GM12873 (cell line): ENCODE results near the gene CCN5.

Experiments
- TF ChIP-seq, protein P1 (sequence below): IDR thresholded peaks from 2 replicates; pipeline ENCODE4 v1.5.1; 2012; ENCODE audit warnings: low read depth, mild to moderate bottlenecking, moderate library complexity, low read length, control low read depth; ENCODE audit not compliant: insufficient read depth; ENCODE audit errors: missing control alignments

The CCN5 gene

DNA sequence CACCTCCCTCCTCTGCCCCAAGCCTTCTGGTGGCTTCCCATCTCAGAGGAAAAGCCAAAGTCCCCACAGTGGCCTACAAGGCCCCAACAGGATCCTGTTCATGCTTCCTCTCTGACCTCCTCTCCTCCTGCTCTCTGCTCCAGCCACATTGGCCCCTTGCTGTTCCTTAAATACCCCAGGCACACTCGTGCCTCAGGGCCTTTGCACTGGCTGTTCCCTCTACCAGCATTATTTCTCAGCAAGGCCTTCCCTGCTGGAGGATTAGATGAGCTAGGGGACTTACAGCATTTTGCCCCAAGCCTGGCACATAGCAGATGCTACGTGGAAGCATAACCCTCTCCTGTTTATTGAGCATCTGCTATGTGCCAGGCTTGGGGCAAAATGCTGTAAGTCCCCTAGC, 7.8 kb downstream of the CCN5 start:
- TF ChIP-seq, protein P1, sequence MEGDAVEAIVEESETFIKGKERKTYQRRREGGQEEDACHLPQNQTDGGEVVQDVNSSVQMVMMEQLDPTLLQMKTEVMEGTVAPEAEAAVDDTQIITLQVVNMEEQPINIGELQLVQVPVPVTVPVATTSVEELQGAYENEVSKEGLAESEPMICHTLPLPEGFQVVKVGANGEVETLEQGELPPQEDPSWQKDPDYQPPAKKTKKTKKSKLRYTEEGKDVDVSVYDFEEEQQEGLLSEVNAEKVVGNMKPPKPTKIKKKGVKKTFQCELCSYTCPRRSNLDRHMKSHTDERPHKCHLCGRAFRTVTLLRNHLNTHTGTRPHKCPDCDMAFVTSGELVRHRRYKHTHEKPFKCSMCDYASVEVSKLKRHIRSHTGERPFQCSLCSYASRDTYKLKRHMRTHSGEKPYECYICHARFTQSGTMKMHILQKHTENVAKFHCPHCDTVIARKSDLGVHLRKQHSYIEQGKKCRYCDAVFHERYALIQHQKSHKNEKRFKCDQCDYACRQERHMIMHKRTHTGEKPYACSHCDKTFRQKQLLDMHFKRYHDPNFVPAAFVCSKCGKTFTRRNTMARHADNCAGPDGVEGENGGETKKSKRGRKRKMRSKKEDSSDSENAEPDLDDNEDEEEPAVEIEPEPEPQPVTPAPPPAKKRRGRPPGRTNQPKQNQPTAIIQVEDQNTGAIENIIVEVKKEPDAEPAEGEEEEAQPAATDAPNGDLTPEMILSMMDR: no peak

DNA sequence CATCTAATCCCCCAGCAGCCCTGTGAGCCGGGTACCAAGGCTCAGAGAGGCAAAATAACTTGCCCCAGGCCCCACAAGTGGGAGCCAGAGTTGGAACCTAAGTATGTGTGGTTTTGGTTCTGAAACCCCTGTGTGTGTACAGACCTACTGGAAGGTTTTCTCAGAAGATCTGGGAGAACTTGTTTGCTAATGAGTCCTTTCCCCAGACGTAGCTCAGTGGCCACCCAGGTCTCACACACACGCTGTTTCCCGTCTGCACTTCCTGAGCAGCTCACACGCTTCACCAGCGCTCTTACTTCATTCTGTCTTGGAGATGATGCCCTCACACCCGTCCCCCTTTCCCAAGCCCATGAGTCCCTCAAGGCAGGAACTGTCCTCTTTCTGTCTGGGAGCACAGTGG, 8.2 kb downstream of the CCN5 start:
- TF ChIP-seq, protein P1: no peak

DNA sequence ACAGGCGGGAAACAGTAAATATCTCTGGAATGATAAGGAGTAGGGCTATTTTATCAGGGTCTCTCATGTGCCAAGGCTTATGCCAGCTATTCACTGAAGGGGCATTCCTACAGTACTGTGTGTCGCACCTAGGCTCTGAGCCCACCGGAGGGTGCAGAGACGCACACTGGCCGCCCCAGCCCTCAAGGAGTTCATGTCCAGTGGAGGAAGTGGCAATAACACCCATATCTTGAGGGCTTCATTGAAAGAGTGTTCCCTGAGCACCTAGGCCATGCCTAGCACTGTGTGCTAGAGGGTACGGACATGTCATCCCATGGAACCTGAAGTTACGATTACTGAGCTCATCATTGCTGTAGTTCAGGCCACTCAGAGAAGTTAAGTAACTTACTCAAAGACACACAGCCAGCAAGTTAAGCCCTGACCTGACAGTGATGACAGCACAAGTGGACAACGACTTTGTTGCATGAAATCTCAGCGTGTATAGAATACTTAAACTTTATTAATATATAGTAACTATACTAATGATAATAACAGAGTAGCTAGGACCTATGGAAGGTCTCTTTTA, 8.7 kb downstream of the CCN5 start:
- TF ChIP-seq, protein P1: no peak

DNA sequence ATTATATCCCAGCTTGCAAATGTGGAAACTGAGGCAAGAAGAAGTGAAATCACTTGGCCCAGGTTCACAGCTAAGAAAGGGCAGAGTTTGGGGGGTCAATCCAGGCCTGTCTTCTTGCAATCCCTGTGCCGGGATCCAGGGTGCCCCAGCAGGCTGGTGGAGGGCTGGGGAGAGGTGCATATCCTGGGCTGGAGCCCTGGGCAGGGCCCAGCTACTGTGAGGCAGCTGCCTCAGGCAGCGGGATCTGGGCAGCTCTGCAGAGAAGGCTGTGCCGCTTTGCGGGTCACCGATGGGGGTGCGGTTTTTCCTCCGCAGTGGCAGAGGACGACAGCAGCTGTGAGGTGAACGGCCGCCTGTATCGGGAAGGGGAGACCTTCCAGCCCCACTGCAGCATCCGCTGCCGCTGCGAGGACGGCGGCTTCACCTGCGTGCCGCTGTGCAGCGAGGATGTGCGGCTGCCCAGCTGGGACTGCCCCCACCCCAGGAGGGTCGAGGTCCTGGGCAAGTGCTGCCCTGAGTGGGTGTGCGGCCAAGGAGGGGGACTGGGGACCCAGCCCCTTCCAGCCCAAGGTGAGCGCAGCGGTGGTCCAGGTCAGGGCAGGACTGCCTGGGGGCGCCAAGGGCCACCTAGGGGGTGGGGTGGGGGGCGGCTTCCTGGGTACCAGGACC, 9.4 kb downstream of the CCN5 start:
- TF ChIP-seq, protein P1: no peak

DNA sequence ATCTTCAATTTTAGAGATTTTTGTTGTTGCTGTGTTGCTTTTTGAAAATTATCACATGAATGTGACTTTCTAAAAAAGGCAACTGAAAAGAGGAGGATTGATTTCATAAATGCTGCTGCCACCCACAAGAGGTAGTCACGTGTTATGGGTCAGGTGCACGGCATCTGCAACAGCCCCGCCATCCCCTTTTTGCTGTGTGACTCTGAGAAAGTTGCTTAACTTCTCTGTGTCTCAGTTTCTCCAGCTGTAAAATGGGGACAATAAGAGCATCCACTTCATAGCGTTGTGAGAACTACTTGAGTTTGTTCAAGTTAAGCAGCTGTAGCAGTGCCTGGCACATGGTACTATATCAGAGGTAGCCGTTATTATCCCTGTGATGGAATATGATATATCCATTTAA, 10.7 kb downstream of the CCN5 start:
- TF ChIP-seq, protein P1: no peak

DNA sequence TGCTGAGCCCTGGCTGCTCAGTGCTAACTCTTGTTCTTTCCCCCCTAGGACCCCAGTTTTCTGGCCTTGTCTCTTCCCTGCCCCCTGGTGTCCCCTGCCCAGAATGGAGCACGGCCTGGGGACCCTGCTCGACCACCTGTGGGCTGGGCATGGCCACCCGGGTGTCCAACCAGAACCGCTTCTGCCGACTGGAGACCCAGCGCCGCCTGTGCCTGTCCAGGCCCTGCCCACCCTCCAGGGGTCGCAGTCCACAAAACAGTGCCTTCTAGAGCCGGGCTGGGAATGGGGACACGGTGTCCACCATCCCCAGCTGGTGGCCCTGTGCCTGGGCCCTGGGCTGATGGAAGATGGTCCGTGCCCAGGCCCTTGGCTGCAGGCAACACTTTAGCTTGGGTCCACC, 11.9 kb downstream of the CCN5 start:
- TF ChIP-seq, protein P1: no peak

DNA sequence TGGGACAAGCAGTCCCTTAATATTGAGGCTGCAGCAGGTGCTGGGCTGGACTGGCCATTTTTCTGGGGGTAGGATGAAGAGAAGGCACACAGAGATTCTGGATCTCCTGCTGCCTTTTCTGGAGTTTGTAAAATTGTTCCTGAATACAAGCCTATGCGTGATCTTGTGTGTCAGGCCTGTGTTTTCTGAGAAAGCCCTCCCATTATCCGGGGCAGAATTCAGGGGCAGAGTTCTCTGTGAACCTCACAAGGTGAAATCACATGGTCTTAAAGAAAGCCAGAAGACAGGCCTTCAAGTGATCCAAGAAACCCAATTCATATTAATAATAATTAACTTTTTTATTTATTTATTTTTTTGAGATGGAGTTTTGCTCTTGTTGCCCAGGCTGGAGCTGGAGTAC, 12.5 kb downstream of the CCN5 start:
- TF ChIP-seq, protein P1: no peak
